Activated CD4-positive, alpha-beta T cell treated with anti-CD3 and anti-CD28 coated beads for 48 hours (primary cell): ENCODE results near the gene ROS1.

ENCODE experiments used
- DNase-seq: peaks from one replicate; pipeline ENCODE4 v3.0.0-alpha.2; 2020

Gene ROS1

DNA sequence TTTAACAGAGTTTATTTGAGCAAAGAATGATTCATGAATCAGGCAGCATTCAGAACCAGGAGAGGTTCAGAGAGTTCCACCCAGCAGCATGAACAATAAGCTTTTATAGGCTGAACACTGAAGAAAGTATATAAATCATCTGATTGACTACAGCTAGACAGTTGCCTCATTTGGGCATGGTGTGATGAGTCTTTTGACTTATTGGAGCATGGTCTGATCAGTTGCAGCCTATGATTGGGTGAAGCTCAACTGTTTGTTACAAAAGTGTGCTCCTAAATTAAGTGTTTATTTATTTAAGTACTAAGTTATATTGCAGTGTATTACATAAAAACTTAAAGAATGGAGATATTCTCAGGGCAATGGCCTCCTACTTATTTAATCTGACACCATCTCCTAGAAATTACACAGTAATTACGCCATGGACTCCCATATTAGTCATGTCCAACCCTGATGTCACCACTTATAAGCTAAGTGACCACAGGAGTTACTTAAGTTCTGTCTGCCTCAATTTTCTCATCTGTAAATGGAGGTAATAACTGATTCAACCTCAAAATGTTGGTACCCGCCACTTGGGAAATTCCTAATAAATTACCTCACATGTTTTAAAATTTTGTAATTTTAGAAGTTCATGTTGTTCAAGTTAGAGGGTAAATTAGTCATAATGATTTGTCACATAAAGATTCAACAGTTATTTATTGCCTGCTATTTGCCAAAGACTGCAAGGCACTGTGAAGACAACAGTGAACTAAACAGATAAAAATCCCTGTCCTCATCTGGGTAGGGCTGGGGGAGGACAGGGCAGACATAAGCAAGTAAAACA lies 15.2 kb upstream of the ROS1 start:
- DNase-seq = no peak

DNA sequence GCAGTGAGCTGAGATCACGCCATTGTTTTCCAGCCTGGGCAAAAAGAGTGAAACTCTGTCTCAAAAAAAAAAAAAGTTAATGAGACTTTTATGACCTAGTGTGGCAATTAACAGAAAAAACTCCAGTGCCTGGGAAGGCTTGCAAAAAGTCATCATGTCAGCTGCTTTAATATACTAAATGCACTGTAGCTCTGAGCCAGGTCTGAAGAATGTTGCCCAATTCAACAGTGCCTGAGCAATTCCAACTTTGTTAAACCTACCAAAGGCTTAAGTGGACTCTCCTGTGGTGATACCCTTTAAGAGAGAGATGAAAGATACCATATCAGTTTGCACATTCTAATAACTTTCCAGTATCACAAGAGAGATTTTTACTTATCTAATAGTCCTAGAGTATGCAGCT lies 6.5 kb upstream of the ROS1 start:
- DNase-seq = no peak

DNA sequence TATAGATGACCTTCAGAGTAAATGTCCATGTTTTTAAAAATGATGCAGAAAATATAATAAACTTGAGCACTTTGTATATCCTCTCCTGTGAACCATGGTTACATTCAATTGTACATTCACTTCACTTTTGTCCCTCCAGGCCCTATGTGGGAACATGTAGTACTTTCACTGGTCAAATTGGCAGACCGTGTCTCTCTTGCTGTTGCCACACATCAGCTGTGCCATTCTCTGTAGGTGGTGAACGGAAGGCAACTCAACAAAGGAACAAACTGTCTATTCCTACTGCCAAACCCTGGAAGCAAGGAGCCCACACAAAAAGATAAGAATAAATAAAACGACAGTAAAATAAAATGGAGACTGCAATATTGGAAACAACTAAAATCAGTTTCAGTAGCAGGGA lies 2.0 kb downstream of the ROS1 start:
- DNase-seq = no peak

DNA sequence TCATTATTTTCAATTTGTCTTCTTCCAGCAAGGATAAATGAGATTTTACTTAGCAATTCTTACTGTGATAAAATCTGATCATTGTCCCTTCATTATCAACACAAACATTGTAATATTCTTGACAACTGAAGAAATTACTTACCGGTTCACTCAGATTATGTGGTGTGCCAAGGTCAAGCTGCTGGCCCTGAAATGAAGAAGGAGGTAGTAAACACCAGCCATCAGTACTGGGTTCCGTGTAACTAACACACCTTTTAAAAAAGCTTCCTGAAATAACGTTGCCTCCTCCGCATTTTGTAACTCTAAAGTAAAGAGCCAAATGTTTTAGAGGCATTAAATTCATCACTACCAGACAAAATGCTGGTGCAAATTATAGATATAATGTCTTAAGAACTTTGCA lies 7.4 kb downstream of the ROS1 start:
- DNase-seq = no peak

DNA sequence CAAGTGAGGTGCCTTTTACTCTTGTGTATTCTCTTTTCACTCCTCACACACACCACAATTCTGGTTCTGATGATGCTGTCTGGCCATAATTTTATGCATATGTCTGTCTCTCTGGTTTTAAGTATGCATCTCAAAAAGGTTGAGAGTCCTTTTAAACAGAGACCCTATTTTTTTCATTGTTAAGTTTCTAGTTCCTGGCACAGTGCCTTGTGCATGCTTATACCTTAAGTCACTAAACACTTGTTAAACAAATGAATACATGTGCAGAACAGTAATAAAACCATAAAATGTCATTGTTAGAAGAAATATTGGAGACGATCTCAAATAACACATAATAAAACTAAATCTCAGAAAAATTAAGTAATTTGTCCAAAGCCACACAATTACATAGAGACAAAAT lies 7.9 kb downstream of the ROS1 start:
- DNase-seq = no peak

- DNase-seq = no peak
These were observed 11.0 kb downstream of the ROS1 start for GRCh38 chr6:117414770-117415169.

DNA sequence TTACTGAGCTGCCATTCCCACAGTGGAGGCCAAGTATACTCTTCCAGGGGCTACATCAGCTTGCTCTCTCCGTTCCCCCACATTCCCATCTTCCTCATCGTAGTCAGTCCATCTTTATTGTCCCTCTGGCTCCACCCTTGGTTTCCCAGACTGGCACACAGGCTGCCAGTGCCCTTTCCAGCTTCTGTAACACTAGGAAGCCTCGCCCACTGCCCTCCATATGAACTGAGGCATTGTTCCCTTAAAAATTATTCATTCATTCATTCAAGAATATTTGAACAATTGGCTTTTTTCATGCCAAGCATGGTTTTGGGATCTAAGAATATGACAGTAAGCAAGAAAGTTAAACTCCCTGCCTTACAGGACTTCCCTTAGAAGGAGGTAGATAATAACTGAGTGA lies 14.3 kb downstream of the ROS1 start:
- DNase-seq = no peak

GRCh38 chr6:117409863-117410262 lies 15.9 kb downstream of the ROS1 start:
- no peak for DNase-seq

DNA sequence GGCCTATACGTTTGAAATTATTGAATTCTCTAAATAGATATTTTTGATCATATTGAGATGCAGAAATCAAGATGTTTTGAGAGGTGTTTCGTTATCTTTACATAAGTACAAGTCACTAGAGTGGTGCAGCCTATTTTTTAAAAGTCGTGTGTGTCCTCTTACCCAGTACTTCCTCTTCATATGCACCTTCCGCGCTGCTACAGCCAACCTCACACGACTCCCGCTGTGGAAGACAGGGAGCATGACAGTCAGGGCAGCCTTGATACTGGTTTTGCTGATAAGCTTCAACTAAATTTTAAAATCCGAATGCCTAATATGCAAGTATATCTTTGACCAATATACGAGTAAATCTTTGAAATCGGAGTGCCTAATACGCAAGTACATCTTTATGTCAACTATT lies 16.3 kb downstream of the ROS1 start:
- DNase-seq = no peak

DNA sequence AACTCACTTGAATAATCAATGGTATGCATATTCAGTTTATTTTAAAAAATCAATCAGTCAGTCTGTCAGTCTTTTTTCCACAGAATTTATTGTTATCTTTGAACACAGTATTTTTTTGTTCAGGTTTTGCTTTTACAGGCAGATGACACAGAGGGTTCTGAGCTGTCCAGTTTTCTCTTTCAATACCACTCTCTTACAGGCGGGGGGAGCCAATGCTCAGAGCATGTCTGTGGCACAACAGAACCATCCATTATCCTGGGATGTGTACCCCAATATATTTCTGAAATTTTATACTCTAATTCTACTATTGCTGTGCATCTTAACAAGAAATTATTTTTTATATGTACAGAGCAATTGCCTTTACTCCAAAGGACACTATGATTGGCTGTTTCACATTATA lies 21.2 kb downstream of the ROS1 start:
- no peak for DNase-seq

DNA sequence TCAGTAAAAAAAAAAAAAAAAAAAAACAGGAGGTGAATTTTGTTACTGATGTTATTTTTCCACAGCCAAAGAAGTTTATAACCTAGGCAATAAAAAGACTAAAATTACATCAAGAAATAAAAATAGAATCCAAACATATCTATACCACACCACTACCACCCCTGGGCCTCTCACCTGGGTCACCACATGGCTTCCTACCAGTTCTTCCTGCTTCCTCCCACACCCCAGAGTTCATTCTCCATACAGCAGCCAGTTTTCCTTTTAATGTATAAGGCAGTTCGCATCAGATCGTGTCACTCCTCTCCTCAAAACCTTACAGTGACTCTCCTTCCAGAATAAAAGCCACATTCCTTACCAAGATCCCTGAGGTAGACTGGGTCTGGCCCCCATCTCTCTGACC lies 23.9 kb downstream of the ROS1 start:
- DNase-seq = no peak

GRCh38 chr6:117399924-117400323 lies 25.8 kb downstream of the ROS1 start:
- no peak for DNase-seq

GRCh38 chr6:117399126-117399525 lies 26.6 kb downstream of the ROS1 start:
- DNase-seq = no peak

DNA sequence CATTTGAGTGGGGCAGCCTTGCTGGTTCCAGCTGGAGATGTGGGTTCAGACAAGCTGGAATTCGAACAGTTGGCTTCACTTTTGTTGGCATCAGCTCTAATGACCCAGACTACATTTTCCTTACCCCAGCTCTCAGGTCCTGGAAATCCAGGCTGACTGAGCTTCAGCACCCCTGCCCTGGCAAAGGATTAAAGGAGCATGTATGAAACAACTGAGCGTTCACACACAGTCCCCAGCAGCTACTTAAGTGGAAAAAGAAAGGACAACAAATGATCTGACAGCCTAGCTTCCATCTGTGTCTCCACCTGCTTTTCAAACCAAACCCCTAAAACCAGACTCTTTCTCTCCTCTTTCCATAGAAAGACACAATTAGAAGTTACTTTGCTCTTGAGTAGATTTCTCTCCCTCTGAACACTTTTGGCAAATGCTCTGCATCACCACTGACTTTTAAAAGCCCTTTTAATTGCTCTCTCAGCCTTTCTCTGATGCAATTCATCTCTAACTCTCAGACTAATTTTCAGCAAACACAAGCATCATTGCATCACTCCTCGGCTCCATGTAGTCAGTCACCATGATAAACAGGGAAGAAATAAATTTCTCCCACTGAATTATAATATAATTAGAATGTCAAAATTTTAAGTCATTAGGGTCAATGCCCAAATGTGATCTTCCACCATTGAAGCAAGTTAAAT lies 28.1 kb downstream of the ROS1 start:
- DNase-seq = no peak

DNA sequence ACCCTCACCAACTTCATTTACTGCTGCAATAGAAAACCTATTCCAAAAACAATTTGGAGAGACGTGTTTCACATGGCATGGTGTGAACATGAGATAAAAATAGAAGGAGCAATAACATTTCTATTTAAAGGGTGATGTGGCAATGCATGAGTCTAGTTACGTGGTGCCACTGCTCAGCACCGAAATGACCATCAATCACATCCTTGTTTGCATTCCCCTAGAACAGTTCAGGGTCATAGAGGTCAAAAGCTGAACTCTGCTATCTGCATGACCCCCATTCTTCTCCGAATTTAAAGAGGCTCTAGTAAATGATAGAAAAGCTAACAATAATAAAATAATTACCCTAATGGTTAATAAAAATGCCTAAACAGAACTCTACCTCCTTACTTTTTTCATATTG lies 29.5 kb downstream of the ROS1 start:
- DNase-seq = no peak

DNA sequence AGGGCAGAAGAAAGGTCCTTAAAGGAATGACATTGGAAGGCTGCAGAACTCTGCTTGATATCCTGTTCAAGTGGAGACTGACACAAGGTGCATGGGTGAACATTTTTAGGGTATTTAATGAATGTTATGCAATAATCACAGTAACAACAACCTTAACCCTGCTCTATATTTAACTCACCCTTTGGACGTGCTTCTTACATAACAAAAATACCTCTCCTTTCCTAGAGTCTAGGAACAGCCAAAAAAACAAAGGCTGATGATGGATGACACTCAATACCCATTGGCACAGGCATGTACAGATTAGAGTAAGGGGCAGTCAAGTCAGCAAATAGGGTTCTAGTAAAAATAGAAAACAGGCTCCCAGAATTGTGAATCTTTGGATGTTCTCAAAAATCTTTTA lies 30.6 kb downstream of the ROS1 start:
- DNase-seq = no peak

DNA sequence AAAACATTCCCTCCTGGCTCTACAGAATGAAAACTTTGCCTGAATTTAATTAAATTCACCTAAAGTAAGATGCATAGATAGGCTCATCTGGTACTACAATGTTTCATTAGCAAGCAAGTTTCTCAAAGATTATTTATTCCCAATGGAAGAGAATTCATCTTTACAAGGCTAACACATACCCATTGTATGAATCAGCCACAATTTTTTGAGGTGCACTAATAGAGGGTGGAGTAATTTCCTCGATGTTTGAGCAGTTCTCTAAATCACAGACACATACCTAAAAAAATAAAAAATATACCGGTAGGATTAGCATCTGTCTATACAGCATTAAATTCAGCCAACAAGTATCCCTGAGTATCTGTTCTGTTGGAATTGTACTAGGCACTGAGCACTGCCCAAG lies 32.7 kb downstream of the ROS1 start:
- no peak for DNase-seq

DNA sequence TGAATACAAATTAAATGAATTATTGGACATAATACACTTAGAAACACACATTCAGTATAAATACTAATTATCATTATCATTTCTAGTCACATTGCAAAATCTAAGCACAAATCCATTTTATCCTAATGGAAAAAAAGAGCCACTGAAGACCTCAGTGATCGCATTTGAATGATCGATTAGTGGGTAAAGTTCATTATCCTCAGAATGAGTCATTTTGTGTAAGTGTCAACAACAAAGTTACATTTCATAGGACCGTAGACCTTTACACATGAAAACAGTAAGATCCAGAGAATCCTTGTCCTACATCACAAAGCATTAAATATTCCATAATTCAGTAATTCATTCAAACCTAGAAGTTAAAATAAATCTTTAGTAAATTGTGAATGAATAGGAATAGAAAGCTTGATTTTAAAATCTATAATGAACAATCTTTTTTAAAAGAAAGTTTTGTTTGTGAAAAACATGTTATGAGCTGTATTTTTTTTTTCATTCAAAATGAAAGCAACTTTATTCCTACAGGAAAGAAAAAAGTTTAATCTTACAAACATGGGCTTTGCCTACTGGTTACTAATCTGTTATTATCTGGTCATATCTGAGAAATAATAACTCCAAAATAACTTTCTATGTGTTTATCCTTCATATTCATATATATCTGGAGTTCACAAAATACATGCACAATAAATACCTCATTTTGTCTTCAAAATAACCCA lies 33.7 kb downstream of the ROS1 start:
- DNase-seq = no peak

DNA sequence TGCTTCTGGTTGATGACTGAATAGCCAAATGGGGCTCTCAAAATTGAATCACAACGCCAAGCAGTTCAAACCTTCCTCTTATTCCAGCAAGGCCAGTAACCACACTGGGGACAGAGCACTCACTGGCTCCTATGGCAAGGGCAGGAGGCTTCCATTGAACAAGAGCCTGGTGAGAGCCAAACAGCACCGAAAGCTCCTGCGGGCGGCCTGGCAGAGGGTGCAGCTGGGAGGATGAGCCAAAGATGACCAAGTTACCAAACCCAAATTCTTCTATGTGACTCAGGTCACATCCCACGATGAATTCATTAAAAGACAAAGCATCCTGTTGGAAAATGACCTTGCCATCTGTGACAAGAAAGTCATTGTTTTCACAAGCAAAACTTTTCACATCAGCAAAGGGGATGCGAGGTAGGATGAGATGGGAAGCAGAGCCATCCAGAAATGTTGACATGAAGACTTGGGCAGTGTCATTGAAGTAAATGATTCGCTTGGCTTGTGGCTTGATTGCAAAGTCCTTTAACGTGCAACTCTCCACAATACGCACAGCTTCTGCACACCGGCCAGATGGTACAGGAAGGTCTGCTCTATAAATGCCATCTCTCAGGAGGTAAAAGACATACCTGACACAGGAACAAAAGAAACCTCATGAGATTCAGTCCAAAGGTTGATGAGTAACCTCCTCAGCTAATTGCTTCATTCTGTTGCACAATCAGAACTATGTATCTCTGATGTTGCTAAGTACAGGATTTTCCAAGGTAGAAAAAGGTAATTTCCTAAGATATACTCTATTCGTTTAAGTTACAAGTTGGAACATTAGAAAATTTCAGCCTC lies 36.3 kb downstream of the ROS1 start:
- no peak for DNase-seq

DNA sequence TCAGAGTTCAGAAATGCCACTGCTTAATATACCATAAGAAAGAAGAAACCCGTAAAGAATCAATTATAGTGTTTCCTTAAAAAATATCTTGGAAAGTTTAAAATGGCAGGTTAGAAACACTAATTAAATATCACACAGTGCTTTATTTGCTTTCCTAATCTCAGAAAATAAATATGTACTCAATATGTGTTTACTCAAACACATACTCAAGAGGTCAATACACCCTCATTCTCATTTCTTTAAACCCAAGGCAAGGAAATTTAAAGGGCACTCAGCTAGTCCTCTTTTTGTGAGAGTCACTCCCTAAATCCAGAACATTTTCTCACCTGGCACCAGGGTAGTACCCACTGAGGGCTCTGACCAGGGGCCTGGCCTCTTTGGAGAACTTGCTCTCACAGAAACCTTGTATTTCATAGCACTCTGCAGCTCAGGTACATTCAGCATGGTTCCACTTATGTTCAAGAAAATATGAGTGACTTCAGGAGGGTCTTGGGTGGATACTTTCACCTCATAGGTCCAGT lies 38.2 kb downstream of the ROS1 start:
- DNase-seq = no peak

DNA sequence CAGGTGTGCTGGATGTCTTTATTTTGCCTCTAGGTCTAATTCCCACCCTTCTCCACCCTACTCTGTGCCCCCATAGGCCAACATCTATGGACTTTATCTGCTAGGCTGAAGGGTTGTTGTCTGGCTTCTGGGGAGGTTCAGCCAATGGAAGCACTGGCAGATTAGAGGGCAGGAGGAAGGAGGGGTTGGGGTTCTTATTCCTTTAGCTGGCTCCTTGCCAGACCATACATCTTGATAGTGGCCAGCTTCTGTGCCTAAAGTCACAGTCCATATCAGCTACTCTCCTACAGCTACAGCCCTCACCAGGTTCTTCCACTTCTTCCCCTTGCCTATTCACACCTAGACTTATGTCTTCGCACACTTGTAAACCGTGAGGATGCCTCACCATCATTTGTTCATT lies 41.1 kb downstream of the ROS1 start:
- DNase-seq = no peak

- DNase-seq = no peak
These were observed 44.0 kb downstream of the ROS1 start for GRCh38 chr6:117381749-117382148.

DNA sequence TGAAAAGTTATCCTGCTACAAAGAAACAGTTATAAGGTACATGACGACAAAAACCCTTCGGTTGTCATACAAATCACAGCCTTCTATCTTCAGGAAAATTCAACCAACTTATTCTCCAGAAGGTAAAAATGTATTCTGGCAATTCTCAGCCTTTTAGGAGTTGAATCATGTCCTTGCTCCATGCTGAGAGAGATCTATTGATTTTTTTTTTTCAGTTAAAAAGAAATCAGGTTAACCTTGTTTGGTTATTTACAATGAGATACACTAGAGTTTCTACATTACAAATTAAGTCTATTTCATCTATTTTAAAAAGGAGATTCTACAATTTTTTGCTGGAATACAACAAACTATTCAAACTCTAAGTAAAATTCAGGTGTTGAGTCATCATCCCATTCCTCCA lies 45.4 kb downstream of the ROS1 start:
- no peak for DNase-seq
